ENCODE measurements around the gene ZNF441.
"Not testable (repeated sequence)": the region's sequence is repeated elsewhere in the genome, so short reads cannot be mapped to it uniquely, and the experiment has no call there.

The ZNF441 gene

GRCh38 chr19:11766597-11767591 lies at the start of gene ZNF441:
TSS of gene ZNF441 (plus strand) at chr19:11767000. CDS start at chr19:11767194, 194 bp downstream.
- DNase-seq = peak; percentile 97

GRCh38 chr19:11721681-11722080 lies 45.1 kb upstream of the ZNF441 start:
- no peak for DNase-seq

- no peak for DNase-seq
These were observed 44.4 kb upstream of the ZNF441 start for GRCh38 chr19:11722414-11722813.

- DNase-seq = no peak
These were observed 37.2 kb upstream of the ZNF441 start for GRCh38 chr19:11729586-11729985.

- no peak for DNase-seq
These were observed 31.4 kb upstream of the ZNF441 start for GRCh38 chr19:11735375-11735774.

GRCh38 chr19:11736696-11737095 lies 30.1 kb upstream of the ZNF441 start:
- peak; percentile 88 for DNase-seq

GRCh38 chr19:11737964-11738745 lies 28.6 kb upstream of the ZNF441 start:
- DNase-seq = peak; percentile 58

- DNase-seq = peak; percentile 98
These were observed 27.8 kb upstream of the ZNF441 start, which contains the start of gene ZNF823 for GRCh38 chr19:11738746-11739620. TSS of gene ZNF823 (minus strand) at chr19:11738946. CDS start at chr19:11738819, 127 bp downstream.

- no peak for DNase-seq
These were observed 20.9 kb upstream of the ZNF441 start for GRCh38 chr19:11745869-11746268.

GRCh38 chr19:11747277-11747676 lies 19.5 kb upstream of the ZNF441 start:
- DNase-seq = no peak

- DNase-seq = no peak
These were observed 17.0 kb upstream of the ZNF441 start for GRCh38 chr19:11749751-11750150.

GRCh38 chr19:11752244-11752736 lies 14.5 kb upstream of the ZNF441 start:
- DNase-seq = no peak

- no peak for DNase-seq
These were observed 12.1 kb upstream of the ZNF441 start for GRCh38 chr19:11754663-11755062.

GRCh38 chr19:11756965-11757364 lies 9.8 kb upstream of the ZNF441 start:
- DNase-seq = no peak

- DNase-seq = no peak
These were observed 7.0 kb upstream of the ZNF441 start for GRCh38 chr19:11759805-11760204.

GRCh38 chr19:11763117-11763516 lies 3.7 kb upstream of the ZNF441 start:
- DNase-seq = no peak

GRCh38 chr19:11763611-11764010 lies 3.2 kb upstream of the ZNF441 start:
- DNase-seq = no peak

- DNase-seq = peak; percentile 16
These were observed 883 bp downstream of the ZNF441 start for GRCh38 chr19:11767633-11768133.

GRCh38 chr19:11769995-11770394 lies 3.2 kb downstream of the ZNF441 start:
- DNase-seq = no peak

- not testable (repeated sequence) for DNase-seq
These were observed 4.7 kb downstream of the ZNF441 start for GRCh38 chr19:11771520-11771919.

GRCh38 chr19:11776669-11777068 lies 9.9 kb downstream of the ZNF441 start:
- not testable (repeated sequence) for DNase-seq

GRCh38 chr19:11780431-11781020 lies 13.7 kb downstream of the ZNF441 start:
- DNase-seq = no peak

Data from suppressor macrophage treated with lipopolysaccharide for 4 hours (primary cell).